HG02759 (cell line): ENCODE measurements around the gene ADAMTS13.
A peak's percentile ranks its signal among the peaks of the same experiment; 100 is the strongest.
"Not testable (repeated sequence)": the region's sequence is repeated elsewhere in the genome, so short reads cannot be mapped to it uniquely, and the experiment has no call there.

Experiments used
- ATAC-seq: cut with Tn5 transposase; IDR thresholded peaks from one replicate; pipeline ENCODE4 v1.9.1; 2021; ENCODE audit warnings: mild to moderate bottlenecking, moderate library complexity; ENCODE audit not compliant: unreplicated experiment

The ADAMTS13 gene

GRCh38 chr9:133391449-133391848, 30.7 kb upstream of the ADAMTS13 start:
- not testable (repeated sequence) for ATAC-seq

DNA sequence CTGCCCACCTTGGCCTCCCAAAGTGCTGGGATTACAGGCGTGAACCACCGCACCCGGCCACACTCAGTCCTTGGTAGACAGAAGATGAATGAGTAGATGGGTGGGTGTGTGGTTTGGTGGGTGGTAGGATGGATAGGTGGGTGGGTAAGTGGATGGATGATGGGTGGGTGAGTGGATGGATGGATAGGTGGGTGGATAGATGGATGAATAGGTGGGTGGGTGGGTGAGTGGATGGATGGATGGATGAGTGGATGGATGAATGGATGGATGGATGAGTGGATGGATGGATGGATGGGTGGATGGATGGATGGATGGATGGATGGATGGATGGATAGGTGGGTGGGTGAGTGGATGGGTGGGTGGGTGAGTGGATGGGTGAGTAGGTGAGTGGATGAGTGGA, 29.9 kb upstream of the ADAMTS13 start:
- ATAC-seq: not testable (repeated sequence)

DNA sequence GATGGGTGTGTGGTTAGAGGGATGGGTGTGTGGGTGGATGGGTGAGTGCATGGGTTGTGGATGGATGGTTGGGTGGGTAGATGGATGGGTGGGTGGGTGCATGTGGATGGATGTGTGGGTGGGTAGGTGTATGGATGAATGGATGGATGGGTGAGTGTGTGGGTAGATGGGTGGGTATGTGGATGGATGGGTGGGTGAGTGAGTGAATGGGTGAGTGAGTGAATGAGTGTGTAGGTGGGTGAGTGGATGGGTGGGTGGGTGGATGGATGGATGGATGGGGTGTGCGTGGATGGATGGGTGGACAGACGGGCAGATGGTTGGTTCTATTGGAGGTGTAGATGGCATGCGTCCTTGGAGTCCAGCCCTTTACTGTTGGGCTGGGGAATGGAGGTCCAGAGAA, 28.8 kb upstream of the ADAMTS13 start:
- ATAC-seq: no peak

- ATAC-seq: no peak
These were observed 27.4 kb upstream of the ADAMTS13 start for GRCh38 chr9:133394687-133395271.

GRCh38 chr9:133396952-133397351, 25.2 kb upstream of the ADAMTS13 start:
- no peak for ATAC-seq

- ATAC-seq: no peak
These were observed 24.8 kb upstream of the ADAMTS13 start for GRCh38 chr9:133397370-133397769.

- ATAC-seq: no peak
These were observed 24.3 kb upstream of the ADAMTS13 start for GRCh38 chr9:133397895-133398294.

GRCh38 chr9:133400292-133400691, 21.9 kb upstream of the ADAMTS13 start:
- no peak for ATAC-seq

DNA sequence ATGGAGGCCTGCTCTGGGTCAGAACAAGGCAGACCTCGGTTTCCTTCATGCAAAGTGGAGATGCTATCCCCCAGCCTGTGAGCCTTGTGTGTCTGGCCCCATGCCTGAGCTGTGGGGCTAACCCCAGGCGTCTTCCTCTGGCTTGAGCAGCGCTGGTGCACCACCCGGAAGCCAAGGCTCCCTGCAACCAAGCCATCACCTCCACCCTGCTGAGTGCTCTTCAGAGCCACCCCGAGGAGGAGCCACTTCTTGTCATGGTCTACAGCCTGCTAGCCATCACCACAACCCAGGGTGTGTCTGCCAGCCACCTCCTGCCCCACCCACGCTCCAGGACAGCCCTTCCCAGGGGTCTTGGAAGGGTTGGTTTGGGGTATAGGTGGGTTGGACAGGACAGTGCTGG, 20.6 kb upstream of the ADAMTS13 start:
- no peak for ATAC-seq

- ATAC-seq: no peak
These were observed 19.5 kb upstream of the ADAMTS13 start for GRCh38 chr9:133402689-133403088.

- ATAC-seq: no peak
These were observed 18.3 kb upstream of the ADAMTS13 start for GRCh38 chr9:133403766-133404453.

DNA sequence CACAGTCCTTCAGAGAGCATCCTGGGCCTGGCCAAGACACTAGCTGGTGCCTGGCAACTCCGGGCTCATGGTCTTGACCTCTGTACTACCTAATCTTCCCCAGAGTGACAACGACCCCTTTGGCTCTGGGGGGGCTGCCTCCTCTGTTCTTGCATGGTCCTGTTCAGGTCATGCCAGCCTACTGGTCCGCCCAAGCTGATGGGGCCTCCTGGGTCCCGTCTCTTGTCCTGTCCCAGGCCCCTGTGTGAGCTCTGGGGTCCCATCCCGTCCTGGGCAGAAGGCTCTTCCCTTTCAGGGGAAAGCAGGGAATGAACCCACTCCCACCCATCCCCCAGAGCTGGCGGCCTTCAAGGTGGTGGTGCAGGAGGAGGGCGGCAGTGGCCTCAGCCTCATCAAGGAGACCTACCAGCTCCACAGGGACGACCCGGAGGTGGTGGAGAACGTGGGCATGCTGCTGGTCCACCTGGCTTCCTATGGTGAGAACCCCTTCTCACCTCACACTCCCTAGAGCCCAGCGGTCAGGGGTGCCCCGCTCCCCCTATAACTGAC, 17.6 kb upstream of the ADAMTS13 start:
- ATAC-seq: no peak

DNA sequence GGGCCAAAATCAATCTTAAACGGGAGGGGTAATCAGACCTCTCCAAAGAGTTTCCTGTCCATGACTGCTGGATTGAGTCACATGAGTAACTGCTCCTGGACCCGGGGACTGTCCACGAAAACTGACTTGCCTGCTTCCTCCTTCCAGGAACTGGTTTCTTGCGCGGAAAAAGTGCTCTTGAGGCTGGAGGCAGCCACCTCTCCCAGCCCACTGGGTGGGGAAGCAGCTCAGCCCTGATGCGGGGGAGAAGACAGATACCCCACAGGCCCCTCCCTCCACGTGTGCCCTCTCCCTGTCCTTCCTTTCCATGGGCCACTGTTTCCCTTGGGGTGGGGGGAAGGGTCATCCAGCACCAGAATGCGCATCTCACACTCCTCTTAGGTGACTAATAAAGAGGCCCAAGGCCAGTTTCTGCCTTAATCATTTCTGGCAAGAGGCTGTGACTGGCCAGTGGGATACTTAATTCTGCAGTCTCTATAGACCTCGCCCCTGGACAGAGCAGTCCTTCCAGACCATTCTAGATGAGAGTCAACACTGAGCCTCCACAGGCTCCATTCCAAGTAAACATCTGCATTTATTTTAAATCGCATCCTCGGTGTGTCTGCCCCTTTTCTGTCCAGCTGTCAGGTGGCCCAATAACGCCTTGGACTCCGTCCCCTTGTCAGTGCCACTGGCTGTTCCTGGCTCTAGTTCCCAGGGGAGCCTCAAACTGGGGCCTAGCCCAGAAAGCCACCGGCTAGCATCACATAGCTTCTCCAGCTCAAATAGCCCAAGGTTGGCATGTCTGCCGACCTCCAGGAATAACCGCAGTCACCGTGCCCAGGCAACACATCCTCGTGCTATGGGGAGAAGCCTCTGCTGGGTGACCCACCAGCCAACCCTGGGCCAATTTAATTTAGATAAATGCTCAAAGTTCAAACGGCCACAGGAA, 16.4 kb upstream of the ADAMTS13 start:
- ATAC-seq: no peak

DNA sequence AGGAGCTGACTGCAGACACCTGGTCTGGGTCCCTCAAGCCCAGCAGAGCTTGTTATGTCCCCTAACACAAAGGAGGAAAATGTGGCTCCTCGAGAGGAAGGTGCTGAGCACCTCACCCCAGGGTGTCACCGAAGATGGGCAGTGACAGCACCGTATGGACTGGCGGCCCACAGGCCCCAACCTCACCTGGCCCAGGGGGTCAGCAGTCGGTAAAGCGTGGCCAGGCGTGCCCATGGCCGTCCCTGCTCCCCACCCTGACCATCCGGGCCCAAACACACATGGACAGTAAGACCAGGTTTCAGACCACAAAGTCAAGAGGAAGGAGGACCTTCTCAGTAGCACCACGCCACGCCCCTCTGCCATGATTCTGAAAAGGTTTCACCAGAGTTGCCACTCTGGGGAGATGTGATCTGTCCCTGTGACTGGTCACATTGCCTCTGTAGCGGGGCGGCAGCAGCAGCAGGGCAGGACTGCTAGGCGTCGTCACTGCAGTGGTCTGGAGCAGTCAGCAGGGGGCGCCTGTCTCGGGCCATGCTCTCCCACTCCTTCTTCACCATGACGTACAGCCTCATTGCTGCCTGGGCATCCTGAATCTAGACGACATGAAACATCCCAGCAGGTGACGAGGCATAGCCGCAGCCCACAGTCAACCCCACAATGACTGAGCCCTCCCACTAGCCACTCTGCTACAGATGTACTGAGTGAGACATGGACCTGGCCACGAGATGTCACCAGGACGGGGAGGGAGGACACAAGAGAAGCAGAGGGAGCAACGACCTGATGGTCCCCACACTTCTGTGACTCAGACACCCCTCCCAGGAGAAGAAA, 15.5 kb upstream of the ADAMTS13 start:
- peak; percentile 71 for ATAC-seq

DNA sequence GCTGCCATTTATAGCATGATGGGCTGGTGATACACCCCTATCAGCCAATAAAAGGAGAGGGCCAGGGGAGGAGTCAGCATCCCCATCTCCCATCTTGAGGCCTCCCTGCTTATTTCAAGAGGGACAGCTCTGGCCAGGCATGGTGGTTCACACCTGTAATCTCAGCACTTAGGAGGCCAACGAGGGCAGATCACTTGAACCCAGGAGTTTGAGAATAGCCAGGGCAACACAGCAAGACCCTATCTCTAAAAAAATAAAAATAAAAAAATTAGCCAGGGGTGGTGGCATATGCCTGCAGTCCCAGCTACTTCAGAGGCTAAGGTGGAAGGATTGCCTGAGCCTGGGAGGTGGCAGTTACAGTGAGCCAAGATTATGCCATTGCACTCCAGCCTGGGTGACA, 14.1 kb upstream of the ADAMTS13 start:
- no peak for ATAC-seq

GRCh38 chr9:133415170-133415569, 7.0 kb upstream of the ADAMTS13 start:
- no peak for ATAC-seq

DNA sequence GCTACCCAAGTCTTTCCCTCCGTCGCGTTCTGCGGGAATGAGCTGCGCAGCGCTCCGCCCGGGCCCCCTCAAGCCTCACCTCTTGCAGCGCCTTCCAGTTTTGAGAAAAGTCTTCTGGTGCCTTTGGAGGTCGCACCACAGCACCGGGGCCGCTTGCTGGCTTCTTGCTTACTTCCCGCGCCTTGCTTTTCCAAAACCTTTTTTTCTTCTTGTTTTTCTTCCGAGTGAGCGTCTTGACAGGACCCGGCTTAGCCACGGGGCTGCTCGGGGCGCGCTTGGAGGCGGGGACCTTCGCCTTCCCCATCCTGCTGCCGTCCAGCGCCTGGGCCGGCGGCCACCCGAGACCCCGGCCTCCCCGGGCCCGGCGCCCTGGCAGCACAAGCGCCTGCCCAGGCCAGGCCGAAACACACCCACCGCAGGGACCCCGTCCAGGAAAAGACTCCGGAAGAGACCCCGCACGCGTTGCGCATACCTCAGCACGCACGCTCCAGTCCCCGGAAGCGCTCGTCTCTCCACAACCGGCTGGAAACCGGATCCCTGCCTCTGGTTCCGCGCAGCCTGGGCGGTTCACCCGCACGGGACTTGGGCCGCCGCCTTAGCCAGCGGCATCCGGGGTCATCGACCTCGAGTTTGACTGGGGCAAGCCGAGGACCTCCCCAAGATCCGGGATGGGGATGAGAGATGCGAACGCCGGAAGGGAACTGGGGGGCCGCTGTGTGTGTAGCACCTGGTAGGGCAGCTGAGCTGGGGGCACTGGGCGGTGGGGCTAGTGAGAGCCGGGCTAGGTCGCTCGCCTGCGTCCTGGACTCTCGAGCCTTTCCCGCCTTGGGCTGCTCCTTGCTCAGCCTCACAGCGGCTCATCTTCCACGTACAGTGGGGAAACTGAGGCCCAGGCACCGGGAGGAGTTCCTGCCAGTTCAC, 4.4 kb upstream of the ADAMTS13 start, which contains the start of gene REXO4:
Gene REXO4 (minus strand): TSS at position 470 of the 921 bp plus-strand sequence. CDS start 166 bp downstream, at position 304.
- ATAC-seq: peak; percentile 83

GRCh38 chr9:133419005-133419404, 3.2 kb upstream of the ADAMTS13 start:
- no peak for ATAC-seq

DNA sequence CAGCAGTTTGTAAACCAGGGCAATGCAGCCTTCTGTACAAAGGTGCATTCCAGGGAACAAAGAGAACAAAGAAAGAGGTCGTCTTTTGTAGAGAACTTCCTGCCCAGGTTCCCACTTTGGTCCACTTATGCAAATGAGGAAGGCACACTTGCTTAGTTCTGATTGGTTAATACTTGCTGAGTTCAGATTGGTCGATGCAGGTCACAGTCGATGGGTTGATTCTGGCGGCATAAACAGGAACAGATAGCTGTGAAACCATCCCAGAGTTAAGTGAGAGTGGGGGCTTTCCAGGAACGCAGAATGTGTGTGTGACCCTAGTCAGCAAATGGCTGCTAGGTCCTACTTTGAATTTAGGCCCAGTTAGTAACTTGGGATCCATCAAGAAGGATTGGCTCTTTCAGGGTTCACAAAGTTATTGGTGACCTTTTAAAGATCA, 1.8 kb upstream of the ADAMTS13 start:
- no peak for ATAC-seq
